Effector CD4-positive, alpha-beta T cell (primary cell): ENCODE data around the gene CHST12.
A peak's percentile ranks its signal among the peaks of the same experiment; 100 is the strongest.
"Not testable (repeated sequence)": the region's sequence is repeated elsewhere in the genome, so short reads cannot be mapped to it uniquely, and the experiment has no call there.

ENCODE experiments used
- DNase-seq: peaks from one replicate; pipeline ENCODE4 v3.0.0-alpha.2; 2020

The CHST12 gene

GRCh38 chr7:2466675-2467074 is 63.3 kb downstream of the CHST12 start:
- no peak for DNase-seq

- DNase-seq = no peak
These were observed 64.8 kb downstream of the CHST12 start for GRCh38 chr7:2468227-2468626.

- DNase-seq = not testable (repeated sequence)
These were observed 66.2 kb downstream of the CHST12 start for GRCh38 chr7:2469460-2470203.

GRCh38 chr7:2470204-2471021 is 67.0 kb downstream of the CHST12 start:
- DNase-seq = no peak

GRCh38 chr7:2471022-2471329 is 67.6 kb downstream of the CHST12 start:
- DNase-seq = no peak

GRCh38 chr7:2471396-2471795 is 68.0 kb downstream of the CHST12 start:
- DNase-seq = no peak

GRCh38 chr7:2472739-2473138 is 69.3 kb downstream of the CHST12 start:
- DNase-seq = no peak

- DNase-seq = no peak
These were observed 70.2 kb downstream of the CHST12 start for GRCh38 chr7:2473496-2474180.

- DNase-seq = no peak
These were observed 70.8 kb downstream of the CHST12 start for GRCh38 chr7:2474224-2474623.

- no peak for DNase-seq
These were observed 71.6 kb downstream of the CHST12 start for GRCh38 chr7:2474813-2475677.

GRCh38 chr7:2475678-2476015 is 72.2 kb downstream of the CHST12 start:
- no peak for DNase-seq

- DNase-seq = no peak
These were observed 72.9 kb downstream of the CHST12 start, which contains the start of gene GRIFIN for GRCh38 chr7:2476298-2476697. TSS of gene GRIFIN (minus strand) at chr7:2476398. CDS start at chr7:2476383, 15 bp downstream.

- DNase-seq = no peak
These were observed 73.5 kb downstream of the CHST12 start for GRCh38 chr7:2476776-2477446.

GRCh38 chr7:2477447-2478398 is 74.3 kb downstream of the CHST12 start:
- peak; percentile 40 for DNase-seq

- DNase-seq = no peak
These were observed 75.0 kb downstream of the CHST12 start for GRCh38 chr7:2478399-2478785.

GRCh38 chr7:2478800-2479199 is 75.4 kb downstream of the CHST12 start:
- DNase-seq = no peak

- no peak for DNase-seq
These were observed 76.1 kb downstream of the CHST12 start for GRCh38 chr7:2479276-2480069.

GRCh38 chr7:2480070-2480408 is 76.6 kb downstream of the CHST12 start:
- no peak for DNase-seq

GRCh38 chr7:2481195-2481594 is 77.8 kb downstream of the CHST12 start:
- no peak for DNase-seq

- no peak for DNase-seq
These were observed 79.5 kb downstream of the CHST12 start for GRCh38 chr7:2482725-2483451.
